ENCODE results near the gene CFAP20. TPM values are rescaled to one million over a fixed set of nuclear protein-coding genes. Genes with fewer than 3 reads are reported as not detected.

The CFAP20 gene
- total RNA-seq, 3 donors from 2014 or later = 60.6 to 77.5 (median 65.3) TPM

DNA sequence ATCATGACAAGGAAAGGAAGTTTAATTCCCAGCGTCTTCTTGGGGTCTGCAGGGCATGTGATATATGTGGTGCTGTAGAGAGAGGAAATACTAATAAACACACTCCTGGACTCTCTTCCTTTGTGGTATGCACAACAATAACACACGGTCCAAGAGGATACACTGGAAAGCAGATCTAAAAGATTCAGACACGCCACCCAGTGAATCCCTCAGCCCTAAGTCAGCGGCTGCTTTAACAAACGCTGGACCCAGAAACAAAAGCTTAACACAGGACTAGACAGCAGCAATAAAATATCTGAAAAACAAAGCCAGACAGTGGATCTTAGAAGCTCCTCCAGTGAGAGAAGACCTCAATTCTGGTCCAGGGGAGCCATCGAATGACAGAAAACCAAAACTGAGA, 13.1 kb downstream of the CFAP20 start:
- H3K4me1 Mint-ChIP-seq (ENCODE audit: low read depth) = peaks cover 18% of the 10 kb centered on the region
- DNase-seq (no peak), ATAC-seq (no peak)
- no peaks in the 10 kb centered on the region for H3K27me3 Mint-ChIP-seq (ENCODE audit: low read depth)
- peaks cover 32% of the 10 kb centered on the region for H3K36me3 Mint-ChIP-seq (ENCODE audit: insufficient read depth)
- no peak overlapping the region for H3K4me3 Mint-ChIP-seq
- no peaks in the 10 kb centered on the region for H3K9me3 Mint-ChIP-seq

DNA sequence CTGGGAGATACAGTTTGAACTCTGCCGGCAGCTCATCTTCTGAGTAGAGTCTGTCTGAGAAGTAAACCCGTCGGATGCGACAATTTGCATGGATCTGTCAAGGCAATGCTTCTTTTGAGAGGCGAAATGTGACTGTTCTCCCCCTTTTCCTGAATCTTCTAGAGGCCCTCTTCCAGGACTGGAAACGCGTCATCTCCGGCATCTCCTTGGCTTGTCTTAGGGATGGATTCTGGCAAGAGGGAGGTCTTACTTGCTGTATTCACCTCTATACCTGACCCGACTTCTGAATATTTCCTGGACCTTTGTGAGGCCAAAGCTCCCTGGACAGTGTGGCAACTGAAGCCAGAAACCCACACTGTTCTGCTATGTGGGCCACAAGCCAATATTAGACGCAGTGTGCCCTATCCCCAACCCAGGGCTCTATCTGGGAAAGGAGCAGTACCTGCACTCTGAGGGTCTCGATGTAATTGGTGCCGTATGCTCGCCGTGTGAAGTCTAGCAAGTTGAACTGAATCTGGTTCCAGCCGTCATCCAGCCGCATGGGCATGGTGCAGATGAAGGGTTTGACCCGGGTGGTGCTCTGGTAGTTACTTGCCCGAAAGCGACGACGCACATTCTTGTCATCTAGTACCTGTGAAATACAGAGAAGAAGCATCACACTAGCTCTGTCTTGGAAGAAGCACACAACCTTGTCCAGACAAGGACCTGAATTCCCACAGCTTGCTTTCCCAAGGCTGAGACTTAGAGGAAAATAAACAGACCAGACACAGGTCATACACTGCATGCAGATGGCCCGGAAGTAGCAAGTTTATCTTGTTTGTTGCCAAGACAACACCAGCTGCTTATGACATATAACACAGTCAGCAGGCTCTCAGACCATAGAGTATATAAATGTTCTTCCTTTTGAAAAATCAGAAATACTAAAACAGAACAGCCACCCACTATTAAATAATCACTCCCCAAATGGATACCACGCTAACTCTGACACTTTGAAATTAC, 14.1 kb downstream of the CFAP20 start:
- Mint-ChIP-seq H3K9me3 (no peaks in the 10 kb centered on the region), H3K36me3 (ENCODE audit: insufficient read depth) (peaks cover 32% of the 10 kb centered on the region), H3K4me1 (ENCODE audit: low read depth) (peaks cover 8% of the 10 kb centered on the region), H3K27me3 (ENCODE audit: low read depth) (no peaks in the 10 kb centered on the region), H3K4me3 (no peak overlapping the region)
- no peak for ATAC-seq
- DNase-seq = no peak

DNA sequence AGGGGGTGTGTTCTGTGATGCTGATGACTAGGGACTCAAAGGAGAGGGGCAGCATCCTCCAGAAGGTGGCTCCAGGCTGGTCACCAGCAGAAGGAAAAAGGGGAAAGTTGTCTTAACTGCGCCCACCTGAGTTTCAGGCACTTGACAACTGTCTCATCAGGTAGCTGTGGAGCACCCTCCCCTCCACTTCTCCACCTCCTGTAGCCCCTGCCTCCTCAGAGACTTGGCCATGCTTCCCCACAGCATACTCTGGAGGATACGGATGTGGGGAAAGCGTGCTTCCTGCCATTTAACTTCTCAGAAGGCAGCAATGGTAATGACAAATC, 17.9 kb downstream of the CFAP20 start:
- Mint-ChIP-seq H3K36me3 (ENCODE audit: insufficient read depth) (peaks cover 27% of the 10 kb centered on the region), H3K27me3 (ENCODE audit: low read depth) (no peaks in the 10 kb centered on the region), H3K4me1 (ENCODE audit: low read depth) (no peaks in the 10 kb centered on the region), H3K9me3 (no peaks in the 10 kb centered on the region), H3K4me3 (no peak overlapping the region)
- DNase-seq (no peak), ATAC-seq (no peak)

DNA sequence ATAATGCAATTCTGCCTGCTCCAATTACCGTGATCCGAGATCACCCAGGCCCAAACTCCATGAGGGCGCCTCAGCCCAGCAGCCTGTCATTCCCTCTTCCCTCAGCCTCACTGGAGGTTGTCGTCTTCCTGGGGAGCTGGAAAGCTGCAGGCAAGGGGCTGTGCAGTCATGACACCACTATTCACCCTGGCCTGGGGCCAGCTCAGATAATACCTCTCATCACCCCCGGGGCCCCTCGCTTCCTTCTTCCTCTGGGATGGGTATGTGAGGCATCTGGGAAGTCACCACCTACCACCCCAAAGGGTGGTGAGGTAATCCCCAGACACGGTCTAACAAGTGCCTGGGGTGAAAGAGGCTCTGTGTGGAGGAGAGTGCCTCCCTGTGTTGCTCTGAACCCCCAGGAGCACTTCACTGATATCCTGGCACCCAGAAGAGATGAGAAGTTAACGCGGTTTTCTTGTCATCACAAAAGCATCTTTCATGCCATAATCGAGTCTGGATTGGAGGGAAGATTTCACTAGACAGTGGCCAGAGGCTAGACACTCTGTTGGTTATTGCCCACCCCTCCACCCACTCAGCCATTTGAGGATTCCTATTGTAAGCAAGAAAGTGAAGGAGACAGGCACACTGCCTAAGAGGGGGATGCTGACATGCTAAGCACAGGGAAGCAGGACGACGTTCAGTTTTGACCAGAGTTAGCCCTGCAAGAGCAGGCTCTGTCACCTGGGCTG, 18.4 kb downstream of the CFAP20 start:
- H3K9me3 Mint-ChIP-seq = no peaks in the 10 kb centered on the region
- no peak overlapping the region for H3K4me3 Mint-ChIP-seq
- H3K4me1 Mint-ChIP-seq (ENCODE audit: low read depth) = no peaks in the 10 kb centered on the region
- H3K27me3 Mint-ChIP-seq (ENCODE audit: low read depth) = no peaks in the 10 kb centered on the region
- H3K36me3 Mint-ChIP-seq (ENCODE audit: insufficient read depth) = peaks cover 26% of the 10 kb centered on the region
- ATAC-seq (no peak), DNase-seq (no peak)

DNA sequence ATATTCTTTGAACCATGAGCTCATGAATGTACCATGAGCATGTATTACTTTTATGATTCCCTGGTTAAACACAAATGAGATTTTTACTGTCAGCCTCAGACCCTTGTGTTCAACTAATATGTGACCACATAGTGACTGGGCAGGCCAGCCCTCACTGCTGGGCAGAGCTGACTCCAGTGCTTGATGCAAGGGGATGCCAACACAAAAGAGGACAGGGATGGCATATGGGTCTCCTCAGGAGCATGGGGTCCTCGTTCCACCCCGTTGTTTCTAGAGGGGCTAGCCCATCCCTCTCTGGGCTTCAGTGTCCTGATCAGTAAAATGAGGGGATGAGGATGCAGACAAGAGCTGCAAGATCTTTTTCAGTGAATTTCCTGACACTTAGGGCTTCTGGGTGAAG, 19.3 kb downstream of the CFAP20 start:
- DNase-seq (no peak), ATAC-seq (no peak)
- no peaks in the 10 kb centered on the region for H3K4me1 Mint-ChIP-seq (ENCODE audit: low read depth)

DNA sequence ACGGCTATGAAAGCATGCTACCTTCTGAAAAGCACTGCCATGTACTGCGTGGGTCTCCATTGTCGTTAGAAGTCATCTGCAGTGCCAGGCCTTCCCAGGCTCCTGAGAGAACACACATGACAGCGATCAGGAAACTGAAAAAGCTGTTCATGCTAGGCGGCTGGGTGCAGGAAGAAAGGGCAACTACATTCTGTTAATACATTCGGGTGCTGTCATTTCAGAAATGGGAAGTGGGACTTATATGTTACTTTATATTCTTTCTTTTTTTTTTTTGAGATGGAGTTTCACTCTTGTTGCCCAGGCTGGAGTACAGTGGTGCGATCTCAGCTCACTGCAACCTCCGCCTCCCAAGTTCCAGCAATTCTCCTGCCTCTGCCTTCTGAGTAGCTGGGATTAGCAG, 19.9 kb downstream of the CFAP20 start:
- Mint-ChIP-seq H3K4me3 (no peak overlapping the region), H3K9me3 (no peaks in the 10 kb centered on the region), H3K36me3 (ENCODE audit: insufficient read depth) (peaks cover 16% of the 10 kb centered on the region), H3K27me3 (ENCODE audit: low read depth) (no peaks in the 10 kb centered on the region), H3K4me1 (ENCODE audit: low read depth) (no peaks in the 10 kb centered on the region)
- DNase-seq (no peak), ATAC-seq (no peak)

More for the DNA sequence above, 19.3 kb downstream of the CFAP20 start:
- Mint-ChIP-seq H3K36me3 (ENCODE audit: insufficient read depth) (peaks cover 19% of the 10 kb centered on the region), H3K9me3 (no peaks in the 10 kb centered on the region), H3K4me3 (no peak overlapping the region), H3K27me3 (ENCODE audit: low read depth) (no peaks in the 10 kb centered on the region)

DNA sequence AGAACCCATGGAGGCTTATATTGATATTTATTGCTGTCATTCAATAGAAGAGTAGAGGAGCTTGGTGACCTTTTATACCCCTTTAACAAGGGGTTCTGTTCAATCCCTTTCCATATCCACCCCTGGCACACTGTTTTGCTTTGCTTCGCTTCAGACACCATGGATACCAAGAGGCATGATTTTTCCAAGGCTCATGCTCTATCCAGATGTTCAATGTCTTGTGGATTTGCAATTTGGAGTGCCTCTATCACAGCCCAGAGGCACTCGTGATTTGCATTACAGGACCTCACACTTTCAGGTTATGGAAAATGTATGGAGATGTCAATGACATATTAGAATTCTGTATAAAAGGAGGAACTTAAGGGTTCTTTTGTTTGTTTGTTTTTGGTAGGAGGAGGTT, 21.5 kb downstream of the CFAP20 start:
- Mint-ChIP-seq H3K4me1 (ENCODE audit: low read depth) (no peaks in the 10 kb centered on the region), H3K27me3 (ENCODE audit: low read depth) (no peaks in the 10 kb centered on the region), H3K4me3 (no peak overlapping the region), H3K9me3 (no peaks in the 10 kb centered on the region), H3K36me3 (ENCODE audit: insufficient read depth) (peaks cover 4% of the 10 kb centered on the region)
- ATAC-seq = no peak
- no peak for DNase-seq

DNA sequence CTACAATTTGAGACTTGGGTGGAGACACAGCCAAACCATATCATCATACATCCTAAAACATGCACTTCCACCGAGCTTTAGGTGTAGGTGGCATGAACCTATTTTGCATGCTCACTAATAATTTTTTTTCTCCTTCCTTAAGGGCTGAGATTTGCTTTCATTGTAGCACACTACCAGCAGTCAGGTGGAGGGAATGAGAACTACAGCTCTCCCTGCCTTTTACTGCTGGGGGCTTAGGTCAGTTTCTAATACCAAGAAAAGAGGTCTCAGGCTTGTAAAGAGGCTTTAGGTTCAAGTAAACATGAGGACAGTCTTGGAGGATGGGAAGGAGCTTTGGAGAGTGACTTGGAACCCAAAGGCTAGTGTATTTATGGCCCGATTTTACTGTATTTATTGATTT, 22.0 kb downstream of the CFAP20 start:
- Mint-ChIP-seq H3K36me3 (ENCODE audit: insufficient read depth) (peaks cover 2% of the 10 kb centered on the region), H3K9me3 (no peaks in the 10 kb centered on the region), H3K4me3 (no peak overlapping the region), H3K4me1 (ENCODE audit: low read depth) (no peaks in the 10 kb centered on the region), H3K27me3 (ENCODE audit: low read depth) (no peaks in the 10 kb centered on the region)
- no peak for ATAC-seq
- no peak for DNase-seq

DNA sequence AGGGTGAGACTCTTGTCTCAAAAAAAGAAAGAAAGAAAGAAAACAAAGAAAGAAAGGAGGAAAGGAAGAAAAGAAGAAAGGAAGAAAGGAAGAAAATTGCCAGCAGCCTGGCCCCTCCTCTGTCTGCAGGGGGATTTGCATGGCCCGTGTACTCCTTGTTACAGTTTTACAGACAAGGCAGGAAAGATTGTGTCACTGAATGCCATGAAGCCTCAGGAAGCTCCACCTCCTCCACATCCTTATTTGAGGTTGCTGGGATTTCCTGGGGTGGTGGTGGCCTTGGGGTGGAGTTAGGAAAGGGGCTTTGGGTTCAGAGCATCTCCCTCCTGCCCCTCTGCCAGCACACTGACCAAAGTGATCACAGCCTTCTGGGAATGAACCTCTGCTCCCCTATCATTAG, 23.6 kb downstream of the CFAP20 start:
- ATAC-seq (no peak), DNase-seq (no peak)
- no peak overlapping the region for H3K4me3 Mint-ChIP-seq
- H3K4me1 Mint-ChIP-seq (ENCODE audit: low read depth) = no peaks in the 10 kb centered on the region
- no peaks in the 10 kb centered on the region for H3K36me3 Mint-ChIP-seq (ENCODE audit: insufficient read depth)
- no peaks in the 10 kb centered on the region for H3K9me3 Mint-ChIP-seq
- H3K27me3 Mint-ChIP-seq (ENCODE audit: low read depth) = no peaks in the 10 kb centered on the region

DNA sequence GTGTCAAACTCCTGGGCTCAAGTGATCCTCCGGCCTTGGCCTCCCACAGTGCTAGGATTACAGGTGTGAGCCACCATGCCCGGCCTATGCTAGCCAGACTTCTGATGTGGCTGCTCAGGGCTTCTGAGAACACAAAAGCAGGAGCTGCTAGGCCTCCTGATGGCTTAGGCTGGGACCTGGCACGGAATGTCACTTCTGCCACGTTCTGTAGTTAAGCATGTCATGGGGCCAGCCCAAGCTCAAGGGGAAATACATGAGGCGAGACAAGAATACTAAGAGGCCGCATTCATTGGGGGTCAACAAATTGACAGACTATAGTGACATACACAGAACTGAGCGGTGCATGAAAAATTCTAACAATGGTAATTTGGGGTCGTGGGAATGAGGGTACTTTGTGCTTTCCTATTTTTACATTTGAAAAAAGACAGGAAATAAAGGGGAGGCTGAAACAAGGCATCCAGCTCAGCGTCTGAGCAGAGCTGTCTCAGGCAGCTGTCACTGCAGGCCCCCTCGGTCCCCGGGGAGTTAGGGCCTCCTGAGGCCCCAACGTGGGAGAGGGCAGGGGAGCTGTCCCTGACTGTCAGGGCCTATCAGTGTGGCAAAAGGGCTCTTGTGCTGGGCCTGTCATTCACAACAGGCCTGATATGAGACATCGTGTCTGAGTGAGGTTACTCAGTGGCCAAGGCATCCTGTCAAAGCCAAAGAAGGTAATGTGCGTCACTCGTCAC, 26.4 kb downstream of the CFAP20 start:
- DNase-seq (no peak), ATAC-seq (no peak)
- H3K9me3 Mint-ChIP-seq = no peaks in the 10 kb centered on the region

DNA sequence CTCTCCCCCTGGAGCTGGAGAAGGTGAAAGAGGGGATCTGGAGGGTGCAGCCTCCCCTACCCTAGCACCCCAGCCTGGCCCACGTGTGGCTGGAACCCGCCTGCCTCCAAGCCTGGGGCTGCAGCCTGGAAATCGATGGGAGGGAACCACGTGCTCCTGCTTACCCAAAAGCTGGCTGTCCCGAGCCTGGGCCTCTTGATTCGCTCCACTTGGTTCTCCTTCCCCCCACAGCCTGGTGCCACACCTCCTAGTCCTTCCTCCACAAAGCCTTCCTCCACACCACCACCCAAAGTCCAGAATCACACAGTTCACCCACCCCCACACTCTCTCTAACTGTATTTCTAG, 29.3 kb downstream of the CFAP20 start:
- Mint-ChIP-seq H3K9me3 (no peaks in the 10 kb centered on the region), H3K4me1 (ENCODE audit: low read depth) (no peaks in the 10 kb centered on the region), H3K4me3 (no peak overlapping the region), H3K27me3 (ENCODE audit: low read depth) (peaks cover 4% of the 10 kb centered on the region), H3K36me3 (ENCODE audit: insufficient read depth) (no peaks in the 10 kb centered on the region)
- no peak for ATAC-seq
- no peak for DNase-seq

More for the DNA sequence above, 26.4 kb downstream of the CFAP20 start:
- Mint-ChIP-seq H3K27me3 (ENCODE audit: low read depth) (no peaks in the 10 kb centered on the region), H3K4me1 (ENCODE audit: low read depth) (no peaks in the 10 kb centered on the region), H3K4me3 (no peak overlapping the region), H3K36me3 (ENCODE audit: insufficient read depth) (no peaks in the 10 kb centered on the region)

DNA sequence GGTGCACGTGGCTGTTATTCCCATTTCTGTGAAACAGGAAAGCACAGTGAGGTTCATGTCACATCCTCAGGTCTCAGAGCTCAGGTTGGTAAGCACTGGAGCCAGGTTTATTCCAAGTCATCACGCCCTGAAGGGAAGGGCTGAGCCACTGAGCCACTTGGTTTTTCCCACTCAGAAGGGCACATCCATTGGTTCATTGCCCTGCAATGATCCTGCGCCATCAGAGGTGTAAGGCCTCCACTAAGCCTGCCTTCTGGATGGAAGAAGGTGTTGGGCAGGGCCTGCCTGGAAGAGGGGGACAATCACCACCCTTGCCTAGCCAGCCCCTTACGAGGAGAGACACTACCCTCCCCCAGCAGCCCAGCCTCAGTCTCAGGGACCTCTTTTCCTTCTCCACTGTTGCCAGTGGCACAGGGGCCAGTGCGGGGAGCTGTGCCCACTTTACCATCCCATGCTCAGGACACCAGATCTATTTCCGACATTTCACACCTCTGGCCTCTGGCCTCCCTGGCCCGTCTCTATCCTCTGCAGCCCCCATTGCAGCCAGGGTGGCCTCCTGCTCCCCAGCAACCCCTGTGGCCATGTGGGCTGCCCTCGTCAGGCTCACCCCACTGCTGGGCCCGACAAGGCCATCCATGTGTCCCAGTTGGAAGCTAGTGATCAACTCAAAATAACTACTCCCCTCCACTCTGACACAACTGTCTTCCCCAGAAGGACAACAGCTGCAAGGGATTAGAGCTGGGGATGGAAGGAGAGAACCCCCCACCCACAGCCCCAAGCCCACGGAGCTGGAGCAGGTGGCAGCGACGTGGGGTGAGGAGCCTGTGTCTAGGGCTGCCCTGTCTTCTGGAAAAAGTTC, 29.9 kb downstream of the CFAP20 start:
- DNase-seq (no peak), ATAC-seq (no peak)
- Mint-ChIP-seq H3K4me1 (ENCODE audit: low read depth) (no peaks in the 10 kb centered on the region), H3K36me3 (ENCODE audit: insufficient read depth) (no peaks in the 10 kb centered on the region), H3K4me3 (no peak overlapping the region), H3K27me3 (ENCODE audit: low read depth) (peaks cover 4% of the 10 kb centered on the region), H3K9me3 (no peaks in the 10 kb centered on the region)

DNA sequence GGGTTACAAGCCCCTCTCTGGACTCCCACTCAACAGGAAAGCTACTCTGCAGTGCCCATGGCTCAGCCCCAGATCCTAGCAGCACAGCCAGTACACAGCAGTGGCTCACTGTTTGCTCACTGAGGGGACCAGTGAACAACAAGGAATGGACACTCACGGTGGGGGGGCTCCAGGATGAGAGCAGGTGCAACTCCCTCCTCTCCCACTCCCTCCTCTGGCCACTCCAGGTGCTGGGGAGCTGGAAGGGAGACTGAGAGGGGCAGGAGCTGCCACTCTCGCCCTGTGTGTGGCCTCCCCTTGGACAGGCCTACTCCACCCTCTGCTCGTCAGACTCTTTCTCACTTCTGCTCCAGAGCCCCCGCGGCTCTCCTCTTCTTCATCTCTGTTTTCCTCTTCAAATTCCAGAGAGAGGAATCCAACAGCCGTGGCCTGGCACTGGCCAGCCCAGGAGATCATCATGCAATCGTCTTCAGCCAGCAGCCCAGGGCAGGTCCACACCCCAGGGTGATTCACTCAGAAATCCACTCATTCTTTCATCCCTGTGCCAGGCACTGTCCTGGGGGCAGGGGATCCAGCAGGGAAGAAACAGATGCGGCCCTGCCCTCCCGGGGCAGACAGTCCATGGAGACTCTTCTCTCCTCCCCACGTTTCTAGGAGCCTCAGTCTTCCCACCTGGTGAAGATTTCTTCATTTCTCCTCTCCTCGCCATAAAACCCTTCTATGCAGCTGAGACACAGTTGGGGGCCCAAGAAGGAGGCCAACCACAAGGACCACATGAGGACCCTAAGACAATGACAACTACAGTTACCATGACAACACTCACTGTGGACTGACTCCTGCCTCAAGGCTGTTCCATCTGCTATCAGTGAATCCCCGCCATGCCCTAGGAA, 30.7 kb downstream of the CFAP20 start:
- DNase-seq (no peak), ATAC-seq (no peak)
- no peaks in the 10 kb centered on the region for H3K36me3 Mint-ChIP-seq (ENCODE audit: insufficient read depth)
- H3K4me3 Mint-ChIP-seq = no peak overlapping the region
- H3K4me1 Mint-ChIP-seq (ENCODE audit: low read depth) = no peaks in the 10 kb centered on the region
- H3K9me3 Mint-ChIP-seq = no peaks in the 10 kb centered on the region
- peaks cover 4% of the 10 kb centered on the region for H3K27me3 Mint-ChIP-seq (ENCODE audit: low read depth)

Data from activated T-cell treated with anti-CD3 and anti-CD28 coated beads, Interleukin-2, amount 50 U/mL, for 4 hours (primary cell).